Keratinocyte (primary cell): ENCODE data around the gene ERFL. TPM values are rescaled to one million over a fixed set of nuclear protein-coding genes. Genes with fewer than 3 reads are reported as not detected.

ENCODE experiments used
- DNase-seq: peaks from one replicate; pipeline ENCODE4 v3.0.0-alpha.2; 2011; ENCODE audit warnings: low read depth, missing footprints, low spot score
- FAIRE-seq: peaks from 2 replicates; lab custom pipeline; 2011; peaks lifted over from hg19 to GRCh38; lab: Jason Lieb, UNC
- H2AFZ ChIP-seq: 2 replicates; pipeline ENCODE4 v1.6.0; 2012; ENCODE audit warnings: low read length, control low read depth, inconsistent platforms; ENCODE audit not compliant: control insufficient read depth
- H3K27ac ChIP-seq: 2 replicates; pipeline ENCODE4 v1.5.1; 2011; ENCODE audit warnings: low read length; ENCODE audit not compliant: control insufficient read depth, insufficient read depth
- H3K27me3 ChIP-seq: 3 replicates; pipeline ENCODE4 v1.6.0; 2011; ENCODE audit warnings: low read length; ENCODE audit not compliant: control insufficient read depth, insufficient read depth; ENCODE audit errors: extremely low read depth
- H3K36me3 ChIP-seq, 2 experiments: 2 replicates in 1 of 2; 3 replicates in 1 of 2; pipeline ENCODE4 v1.5.1; 2011; ENCODE audit warnings: low read length in 2 of 2, mild to moderate bottlenecking in 1 of 2; ENCODE audit not compliant: control insufficient read depth in 2 of 2, insufficient read depth in 2 of 2; ENCODE audit errors: extremely low read depth in 1 of 2
- H3K4me1 ChIP-seq: 3 replicates; pipeline ENCODE4 v1.5.1; 2011; ENCODE audit warnings: low read length; ENCODE audit not compliant: control insufficient read depth, insufficient read depth; ENCODE audit errors: extremely low read depth
- H3K4me2 ChIP-seq: 3 replicates; pipeline ENCODE4 v1.6.0; 2011; ENCODE audit warnings: low read depth, low read length; ENCODE audit not compliant: control insufficient read depth, insufficient read depth; ENCODE audit errors: extremely low read depth
- H3K4me3 ChIP-seq, 3 experiments: fragments of 200-600 bp in 1 of 3; sonication (generic) in 1 of 3; 2 replicates in 2 of 3; 3 replicates in 1 of 3; pipeline ENCODE4 v1.5.1; 2011 to 2016; ENCODE audit warnings: low read length in 3 of 3, mild to moderate bottlenecking in 3 of 3, control low read depth in 2 of 3, inconsistent platforms in 1 of 3, low read depth in 1 of 3, mixed read lengths in 1 of 3, mixed run types in 1 of 3, moderate library complexity in 1 of 3; ENCODE audit not compliant: control insufficient read depth in 2 of 3, insufficient read depth in 2 of 3; ENCODE audit errors: extremely low read depth in 1 of 3
- H3K79me2 ChIP-seq: 2 replicates; pipeline ENCODE4 v1.6.0; 2012; ENCODE audit warnings: low read length; ENCODE audit not compliant: control insufficient read depth, insufficient read depth
- H3K9ac ChIP-seq: 3 replicates; pipeline ENCODE4 v1.6.0; 2011; ENCODE audit warnings: low read length; ENCODE audit not compliant: control insufficient read depth, insufficient read depth; ENCODE audit errors: extremely low read depth
- H3K9me1 ChIP-seq: 3 replicates; pipeline ENCODE4 v1.6.0; 2011; ENCODE audit warnings: low read length; ENCODE audit not compliant: control insufficient read depth, insufficient read depth; ENCODE audit errors: extremely low read depth
- H3K9me3 ChIP-seq: 2 replicates; pipeline ENCODE4 v1.5.1; 2012; ENCODE audit warnings: low read depth, low read length; ENCODE audit not compliant: control insufficient read depth
- H4K20me1 ChIP-seq: 3 replicates; pipeline ENCODE4 v1.6.0; 2011; ENCODE audit warnings: low read length; ENCODE audit not compliant: control insufficient read depth, insufficient read depth; ENCODE audit errors: extremely low read depth
- CTCF ChIP-seq, 3 experiments: IDR thresholded peaks in 1 of 3; conservative IDR thresholded peaks in 1 of 3; optimal IDR thresholded peaks in 1 of 3; 2 replicates in 2 of 3; 3 replicates in 1 of 3; pipeline versions ENCODE3 to v1.5.1; 2011; ENCODE audit warnings: low read length in 3 of 3, mild to moderate bottlenecking in 3 of 3, moderate library complexity in 2 of 3, control low read depth in 1 of 3, inconsistent platforms in 1 of 3; ENCODE audit not compliant: insufficient read depth in 2 of 3; ENCODE audit errors: extremely low read depth in 1 of 3
- EZH2 ChIP-seq: IDR thresholded peaks from one replicate; pipeline ENCODE4 v1.6.1; 2012; ENCODE audit warnings: inconsistent platforms, mild to moderate bottlenecking, low read length, moderate library complexity
- dilution Hi-C: fragments of 300-500 bp; cut with MboI; formaldehyde crosslinking; loops from one replicate; pipeline ENCODE4 v1.7.0; 2020; ENCODE audit warnings: low sequenced_read_pairs; ENCODE audit not compliant: extremely low pct_ligation_motif_present
- polyA plus RNA-seq, 5 experiments: library from polyadenylated mRNA; depleted of rRNA in 3 of 5; stranded (reverse) in 3 of 5; stranded (forward) in 1 of 5; unstranded in 1 of 5; fragments of >200 nt; gene quantifications; 1 replicate in 1 of 5; 2 replicates in 3 of 5; 3 replicates in 1 of 5; pipeline versions ENCODE4 v1.2.1 to v1.2.3, GENCODE V29; 2011 to 2012; ENCODE audit warnings: missing spikeins in 2 of 5, low read depth in 1 of 5, low replicate concordance in 1 of 5

The ERFL gene
- polyA plus RNA-seq, 1 donor (not counting 4 experiments of a cell fraction or from before 2014, with no cell fraction given): not detected

GRCh38 chr19:41929536-41930071 is 1.4 kb upstream of the ERFL start:
- Histone ChIP-seq H3K4me1 (peaks cover 6% of the 10 kb centered on the region), H2AFZ (no peak overlapping the region), H3K9me3 (no peaks in the 10 kb centered on the region), H3K79me2 (no peaks in the 10 kb centered on the region), H3K27ac (no peak overlapping the region), H3K36me3 (no peaks in the 10 kb centered on the region), H3K4me2 (no peak overlapping the region), H3K9me1 (no peaks in the 10 kb centered on the region), H3K9ac (no peak overlapping the region), H4K20me1 (peaks cover 5% of the 10 kb centered on the region), H3K4me3 (no peak overlapping the region), H3K27me3 (peaks cover 96% of the 10 kb centered on the region)
- FAIRE-seq: no peak
- TF ChIP-seq CTCF (optimal IDR thresholded peaks at IDR 0.05 in 1 of 3, IDR thresholded peaks at IDR 0.05 in 1 of 3, conservative IDR thresholded peaks at IDR 0.05 in 1 of 3; ENCODE audit: extremely low read depth in 1 of 3, insufficient read depth in 2 of 3, low read length in 3 of 3) (no peak), EZH2 (peak; percentile 58)
- dilution Hi-C loops: no loop called here
- no peak for DNase-seq

- DNase-seq: no peak
- Histone ChIP-seq H3K9me3 (no peaks in the 10 kb centered on the region), H3K27me3 (peaks cover 97% of the 10 kb centered on the region), H3K9me1 (no peaks in the 10 kb centered on the region), H3K4me1 (peaks cover 6% of the 10 kb centered on the region), H3K79me2 (no peaks in the 10 kb centered on the region), H4K20me1 (peaks cover 6% of the 10 kb centered on the region), H3K27ac (no peak overlapping the region), H3K36me3 (no peaks in the 10 kb centered on the region), H3K4me3 (peak overlapping the region in 2 of 3 experiments; percentile 29 to 62), H3K9ac (no peak overlapping the region), H3K4me2 (peak overlapping the region; percentile 91), H2AFZ (peak overlapping the region; percentile 80)
- TF ChIP-seq CTCF (optimal IDR thresholded peaks at IDR 0.05 in 1 of 3, IDR thresholded peaks at IDR 0.05 in 1 of 3, conservative IDR thresholded peaks at IDR 0.05 in 1 of 3; ENCODE audit: extremely low read depth in 1 of 3, insufficient read depth in 2 of 3, low read length in 3 of 3) (peak in 1 of 3 experiments; percentile 12), EZH2 (peak; percentile 97)
- dilution Hi-C loops: no loop called here
- peak; percentile 63 for FAIRE-seq
Observed at GRCh38 chr19:41928754-41929535, 696 bp upstream of the ERFL start.
